ENCODE results near the gene TRIM52. TPM values are rescaled to one million over a fixed set of nuclear protein-coding genes. Genes with fewer than 3 reads are reported as not detected.

The TRIM52 gene
- total and polyA plus RNA-seq, 2 of the 13 experiments (the other 11 are each of a cell fraction or from before 2014, with no cell fraction given): 7.2 to 11.6 TPM

GRCh38 chr5:181243564-181244343 lies 17.2 kb downstream of the TRIM52 start, which contains the start of gene RACK1 (continued):
- TF ChIP-seq TOPORS (CRISPR knock-in tag; IDR thresholded peaks at IDR 0.05) (peak; percentile 45; the same call in 1 of the 2 replicates), ZNF766 (CRISPR knock-in tag; IDR thresholded peaks at IDR 0.05; ENCODE audit: borderline replicate concordance) (no peak), CENPX (CRISPR knock-in tag; IDR thresholded peaks at IDR 0.05) (no peak), NR2C2 (CRISPR knock-in tag; IDR thresholded peaks at IDR 0.05; ENCODE audit: borderline replicate concordance) (peak; percentile 83; the same call in 1 of the 2 replicates), TMF1 (CRISPR knock-in tag; IDR thresholded peaks at IDR 0.05; ENCODE audit: low read depth) (peak; percentile 63; the same call in 1 of the 2 replicates), SMYD3 (CRISPR knock-in tag; IDR thresholded peaks at IDR 0.05) (no peak), PITX1 (CRISPR knock-in tag; IDR thresholded peaks at IDR 0.05) (peak; percentile 81), HMGA1 (CRISPR knock-in tag; conservative IDR thresholded peaks at IDR 0.05) (no peak), NFE2 (CRISPR knock-in tag; IDR thresholded peaks at IDR 0.05) (no peak), MZF1 (CRISPR knock-in tag; IDR thresholded peaks at IDR 0.05; ENCODE audit: borderline replicate concordance) (no peak), CBX1 (IDR thresholded peaks at IDR 0.05; ENCODE audit: low read depth) (peak; percentile 72), ZNF784 (CRISPR knock-in tag; IDR thresholded peaks at IDR 0.05; ENCODE audit: borderline replicate concordance) (no peak), MED1 (CRISPR knock-in tag; IDR thresholded peaks at IDR 0.05) (0 out of 2 replicates have a peak, but pooled peaks have one; percentile 11), DNMT1 (CRISPR knock-in tag; IDR thresholded peaks at IDR 0.05) (peak; percentile 75; the same call in 1 of the 2 replicates), HOXA3 (CRISPR knock-in tag; IDR thresholded peaks at IDR 0.05) (peak; percentile 69), ZNF781 (CRISPR knock-in tag; IDR thresholded peaks at IDR 0.05; ENCODE audit: borderline replicate concordance, not compliant biosample characterization) (peak; percentile 96), POGZ (CRISPR knock-in tag; IDR thresholded peaks at IDR 0.05) (no peak; the same call in 1 of the 2 replicates), REXO4 (CRISPR knock-in tag; IDR thresholded peaks at IDR 0.05; ENCODE audit: borderline replicate concordance) (no peak), ZNF383 (CRISPR knock-in tag; IDR thresholded peaks at IDR 0.05; ENCODE audit: borderline replicate concordance) (no peak), PBX3 (CRISPR knock-in tag; IDR thresholded peaks at IDR 0.05; ENCODE audit: borderline replicate concordance) (peak; percentile 22; the same call in 1 of the 2 replicates), ZNF615 (CRISPR knock-in tag; IDR thresholded peaks at IDR 0.05; ENCODE audit: borderline replicate concordance) (peak; percentile 23; the same call in 1 of the 2 replicates), JARID2 (CRISPR knock-in tag; IDR thresholded peaks at IDR 0.05; ENCODE audit: insufficient replicate concordance) (no peak), SMC3 (IDR thresholded peaks at IDR 0.05; ENCODE audit: low read length) (no peak), ZNF670 (CRISPR knock-in tag; IDR thresholded peaks at IDR 0.05; ENCODE audit: borderline replicate concordance) (no peak), RAD21 (CRISPR knock-in tag; IDR thresholded peaks at IDR 0.05) (no peak)
- TF ChIP-seq, protein P1, sequence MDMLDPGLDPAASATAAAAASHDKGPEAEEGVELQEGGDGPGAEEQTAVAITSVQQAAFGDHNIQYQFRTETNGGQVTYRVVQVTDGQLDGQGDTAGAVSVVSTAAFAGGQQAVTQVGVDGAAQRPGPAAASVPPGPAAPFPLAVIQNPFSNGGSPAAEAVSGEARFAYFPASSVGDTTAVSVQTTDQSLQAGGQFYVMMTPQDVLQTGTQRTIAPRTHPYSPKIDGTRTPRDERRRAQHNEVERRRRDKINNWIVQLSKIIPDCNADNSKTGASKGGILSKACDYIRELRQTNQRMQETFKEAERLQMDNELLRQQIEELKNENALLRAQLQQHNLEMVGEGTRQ (IDR thresholded peaks at IDR 0.05; ENCODE audit: low read depth, low read length): no peak
- TF ChIP-seq, protein P1 (CRISPR knock-in tag; IDR thresholded peaks at IDR 0.05; ENCODE audit: borderline replicate concordance): no peak

All from HepG2 (cell line).